ENCODE data around the gene SYT5.
"Not testable (repeated sequence)": the region's sequence is repeated elsewhere in the genome, so short reads cannot be mapped to it uniquely, and the experiment has no call there.

SYT5 gene

DNA sequence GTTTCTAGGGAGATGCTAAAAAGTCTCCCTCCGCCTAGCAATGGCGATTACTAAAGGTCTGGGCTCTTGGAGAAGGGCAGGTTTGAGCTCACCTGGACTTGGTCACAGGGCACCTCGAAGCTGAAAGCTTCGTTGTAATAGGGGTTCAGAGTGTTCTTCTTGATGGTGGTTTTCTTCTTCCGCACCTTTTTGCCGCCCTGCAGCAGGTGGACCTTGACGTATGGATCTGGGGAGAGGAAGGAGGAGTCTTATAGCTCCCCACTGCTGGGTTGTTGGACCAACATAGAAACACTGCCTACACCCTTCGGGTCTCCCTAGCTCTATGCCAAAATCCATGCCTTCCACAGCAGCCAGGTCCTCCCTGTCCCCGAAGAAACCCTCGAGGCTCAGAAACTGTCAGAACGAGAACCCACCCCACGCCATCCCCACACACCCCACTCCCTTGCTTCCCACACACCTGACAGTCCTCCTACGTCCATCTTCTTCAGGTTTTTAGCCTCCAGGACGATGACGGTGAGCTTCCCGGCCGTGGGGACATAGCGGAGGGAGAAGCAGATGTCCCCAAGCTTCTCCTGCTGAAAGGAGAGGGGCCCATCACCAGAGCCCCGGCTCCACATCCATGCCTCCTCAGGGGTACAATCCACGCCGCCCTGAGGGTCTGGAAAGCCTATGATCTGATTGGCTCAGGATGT lies 5.5 kb downstream of the SYT5 start:
- DNase-seq, result no peak
- TF ChIP-seq CTCF (IDR thresholded peaks at IDR 0.05; ENCODE audit: low read depth, low read length, missing control alignments), result no peak
- no peak overlapping the region for H3K27ac ChIP-seq
- no peaks in the 10 kb centered on the region for H3K27me3 ChIP-seq (replicated peaks)
- in situ Hi-C loops (cut with HindIII; ENCODE audit: low pct_ligation_motif_present, low sequenced_read_pairs), result loop anchor here (10.0 kb wide), 1 partner anchor 60 kb away; the partner anchor contains the start of gene PPP1R12C
- H3K36me3 ChIP-seq (replicated peaks), result no peaks in the 10 kb centered on the region
- H3K4me3 ChIP-seq (ENCODE audit: low read depth, low read length), result no peak overlapping the region

- Histone ChIP-seq H3K36me3 (replicated peaks) (no peaks in the 10 kb centered on the region), H3K4me3 (ENCODE audit: low read depth, low read length) (peak overlapping the region; percentile 50), H3K27me3 (replicated peaks) (no peaks in the 10 kb centered on the region), H3K27ac (no peak overlapping the region)
- in situ Hi-C loops (cut with HindIII; ENCODE audit: low pct_ligation_motif_present, low sequenced_read_pairs), result loop anchor here (10.0 kb wide), 1 partner anchor 59 kb away; the partner anchor contains the start of gene PPP1R12C
- DNase-seq, result peak; percentile 62
- peak; percentile 23 for TF ChIP-seq CTCF (IDR thresholded peaks at IDR 0.05; ENCODE audit: low read depth, low read length, missing control alignments)
Observed at GRCh38 chr19:55173714-55174409, 6.2 kb downstream of the SYT5 start.

DNA sequence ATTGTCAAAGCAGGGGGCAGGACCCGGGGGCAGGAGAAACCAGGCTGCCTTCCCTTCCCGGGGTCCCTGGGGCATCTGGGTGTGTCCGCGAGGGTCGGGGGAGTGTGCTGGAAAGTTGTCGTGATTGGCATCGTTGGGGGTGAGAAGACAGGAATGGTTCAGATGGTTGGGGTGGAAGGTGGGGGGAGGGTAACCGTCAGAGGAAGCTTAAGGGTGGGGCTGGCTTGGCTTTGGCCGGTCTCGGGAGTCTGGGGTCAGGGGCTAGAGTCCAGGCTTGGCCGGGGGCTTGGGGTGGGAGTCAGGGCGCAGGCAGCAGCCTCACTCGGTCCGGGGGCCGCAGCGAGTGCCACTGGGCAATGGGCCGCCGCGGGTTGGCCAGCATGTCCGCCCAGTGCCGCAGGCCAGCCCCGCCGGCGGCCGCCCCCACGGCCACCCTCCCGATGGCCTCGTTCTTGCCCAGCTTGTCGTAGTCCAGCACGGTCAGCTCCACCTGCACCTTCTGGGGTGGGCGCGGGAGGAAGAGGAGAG lies 6.8 kb downstream of the SYT5 start:
- Histone ChIP-seq H3K27me3 (replicated peaks) (no peaks in the 10 kb centered on the region), H3K4me3 (ENCODE audit: low read depth, low read length) (peak overlapping the region; percentile 50), H3K27ac (no peak overlapping the region), H3K36me3 (replicated peaks) (no peaks in the 10 kb centered on the region)
- DNase-seq, result no peak
- in situ Hi-C loops (cut with HindIII; ENCODE audit: low pct_ligation_motif_present, low sequenced_read_pairs), result loop anchor here (10.0 kb wide), 1 partner anchor 58 kb away; the partner anchor contains the start of gene PPP1R12C
- TF ChIP-seq CTCF (IDR thresholded peaks at IDR 0.05; ENCODE audit: low read depth, low read length, missing control alignments), result no peak

DNA sequence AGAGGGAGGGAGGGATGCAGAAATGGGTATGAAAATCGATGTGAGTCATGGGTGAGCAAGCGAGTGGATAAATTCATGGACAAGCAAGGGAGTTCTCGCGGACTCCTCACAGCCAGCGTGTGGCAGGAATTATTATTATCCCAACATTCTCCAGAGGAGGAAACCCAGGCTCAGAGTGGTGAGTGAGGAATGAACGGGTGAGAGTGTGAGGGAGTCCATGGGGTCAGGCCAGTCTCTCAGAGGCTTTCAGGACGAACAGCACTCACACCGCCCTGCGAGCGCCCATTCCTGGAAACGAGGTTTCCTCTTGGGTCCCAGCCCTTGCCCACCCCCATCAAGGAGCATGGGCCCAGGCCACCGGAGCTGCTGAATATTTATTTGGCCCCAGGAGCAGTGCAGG lies 7.3 kb downstream of the SYT5 start:
- Histone ChIP-seq H3K27ac (no peak overlapping the region), H3K27me3 (replicated peaks) (no peaks in the 10 kb centered on the region), H3K36me3 (replicated peaks) (no peaks in the 10 kb centered on the region), H3K4me3 (ENCODE audit: low read depth, low read length) (peak overlapping the region; percentile 50)
- in situ Hi-C loops (cut with HindIII; ENCODE audit: low pct_ligation_motif_present, low sequenced_read_pairs), result loop anchor here (10.0 kb wide), 1 partner anchor 58 kb away; the partner anchor contains the start of gene PPP1R12C
- peak; percentile 62 for DNase-seq
- peak; percentile 34 for TF ChIP-seq CTCF (IDR thresholded peaks at IDR 0.05; ENCODE audit: low read depth, low read length, missing control alignments)

DNA sequence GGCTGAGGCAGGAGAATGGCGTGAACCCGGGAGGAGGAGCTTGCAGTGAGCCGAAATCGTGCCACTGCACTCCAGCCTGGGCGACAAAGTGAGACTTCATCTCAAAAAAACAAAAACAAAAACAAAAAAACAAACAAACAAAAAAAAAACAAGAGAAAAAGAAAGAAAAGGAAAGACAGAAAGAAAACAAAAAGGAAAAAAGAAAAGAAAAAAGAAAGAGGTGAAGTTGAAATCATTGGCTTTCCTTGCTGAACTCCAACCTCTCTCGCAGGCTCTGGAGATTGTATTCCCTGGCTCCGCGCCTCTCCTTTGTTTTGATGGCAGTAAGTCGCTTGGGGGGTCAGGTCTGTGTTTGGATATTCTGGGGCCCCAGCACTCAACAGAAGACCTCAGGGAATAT lies 7.8 kb downstream of the SYT5 start:
- H3K4me3 ChIP-seq (ENCODE audit: low read depth, low read length); DNase-seq; H3K36me3 ChIP-seq (replicated peaks); H3K27me3 ChIP-seq (replicated peaks); H3K27ac ChIP-seq: not testable (repeated sequence)
- in situ Hi-C loops (cut with HindIII; ENCODE audit: low pct_ligation_motif_present, low sequenced_read_pairs), result loop anchor here (10.0 kb wide), 1 partner anchor 58 kb away; the partner anchor contains the start of gene PPP1R12C

- no peak for TF ChIP-seq CTCF (IDR thresholded peaks at IDR 0.05; ENCODE audit: low read depth, low read length, missing control alignments)
- H3K27me3 ChIP-seq (replicated peaks), result no peaks in the 10 kb centered on the region
Observed at GRCh38 chr19:55171440-55171839, 8.6 kb downstream of the SYT5 start.

More at GRCh38 chr19:55171440-55171839, 8.6 kb downstream of the SYT5 start:
- H3K4me3 ChIP-seq (ENCODE audit: low read depth, low read length), result no peak overlapping the region
- no peaks in the 10 kb centered on the region for H3K36me3 ChIP-seq (replicated peaks)
- no peak overlapping the region for H3K27ac ChIP-seq
- DNase-seq, result no peak
- in situ Hi-C loops (cut with HindIII; ENCODE audit: low pct_ligation_motif_present, low sequenced_read_pairs), result loop anchor here (10.0 kb wide), 1 partner anchor 57 kb away; the partner anchor contains the start of gene PPP1R12C
